ENCODE data around the gene NAPB.

The NAPB gene

DNA sequence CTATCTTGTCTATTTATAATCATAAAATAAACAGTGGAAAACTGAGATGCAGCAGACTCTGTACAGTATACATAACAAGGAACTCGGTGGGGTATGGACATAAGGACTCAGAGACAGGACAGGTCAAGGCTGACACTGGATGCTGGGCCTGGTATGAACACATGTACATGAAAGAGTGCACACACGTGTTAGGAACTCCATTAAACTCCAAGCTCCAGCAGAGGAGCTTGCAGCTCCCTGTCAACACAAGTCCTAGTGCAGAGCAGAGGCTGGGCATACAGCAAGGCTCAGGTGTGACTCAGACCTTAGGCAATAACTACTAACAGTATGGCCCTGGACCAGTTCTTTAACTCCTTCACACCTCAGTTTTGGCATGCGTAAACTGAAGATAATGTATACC lies 17.1 kb downstream of the NAPB start:
- DNase-seq (ENCODE audit: low spot score), result peak; percentile 16

DNA sequence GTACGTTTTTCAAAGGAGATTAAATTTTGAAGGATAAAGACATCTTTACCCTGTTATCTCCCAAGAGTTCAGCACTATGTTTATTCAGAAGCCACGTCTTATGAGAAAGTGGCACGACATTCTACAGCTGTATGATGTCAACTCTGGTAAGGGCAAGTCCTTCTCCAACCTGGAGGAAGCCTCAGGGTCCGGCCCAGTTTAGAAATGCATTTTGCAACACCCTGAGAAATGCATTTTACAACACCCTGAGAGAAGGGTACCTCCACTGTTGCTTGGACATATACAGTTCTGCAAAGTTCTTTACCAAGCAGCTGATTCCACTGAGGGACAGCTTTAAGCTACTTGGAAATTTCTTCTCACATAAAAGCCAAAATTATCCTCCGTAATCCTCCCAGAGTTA lies 17.5 kb downstream of the NAPB start:
- no peak for DNase-seq (ENCODE audit: low spot score)

DNA sequence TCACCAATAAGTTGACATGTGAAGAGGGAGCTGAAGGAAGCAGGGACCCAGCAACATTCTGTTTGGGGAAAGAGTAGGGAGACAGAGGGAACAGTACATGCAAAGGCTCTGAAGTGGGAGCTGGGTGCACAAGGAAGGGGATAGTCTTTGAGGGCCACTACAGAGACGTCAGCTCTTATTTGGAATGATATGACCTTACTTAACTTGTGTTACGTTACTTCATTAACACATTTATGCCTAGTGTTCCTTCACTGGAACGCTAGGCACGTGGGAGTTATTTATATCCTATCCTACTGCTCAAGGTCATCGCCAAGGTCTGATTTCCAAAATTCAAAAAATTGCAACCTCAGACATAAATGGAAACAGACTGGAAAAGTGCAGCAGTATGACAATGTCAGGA lies 20.2 kb downstream of the NAPB start:
- no peak for DNase-seq (ENCODE audit: low spot score)

DNA sequence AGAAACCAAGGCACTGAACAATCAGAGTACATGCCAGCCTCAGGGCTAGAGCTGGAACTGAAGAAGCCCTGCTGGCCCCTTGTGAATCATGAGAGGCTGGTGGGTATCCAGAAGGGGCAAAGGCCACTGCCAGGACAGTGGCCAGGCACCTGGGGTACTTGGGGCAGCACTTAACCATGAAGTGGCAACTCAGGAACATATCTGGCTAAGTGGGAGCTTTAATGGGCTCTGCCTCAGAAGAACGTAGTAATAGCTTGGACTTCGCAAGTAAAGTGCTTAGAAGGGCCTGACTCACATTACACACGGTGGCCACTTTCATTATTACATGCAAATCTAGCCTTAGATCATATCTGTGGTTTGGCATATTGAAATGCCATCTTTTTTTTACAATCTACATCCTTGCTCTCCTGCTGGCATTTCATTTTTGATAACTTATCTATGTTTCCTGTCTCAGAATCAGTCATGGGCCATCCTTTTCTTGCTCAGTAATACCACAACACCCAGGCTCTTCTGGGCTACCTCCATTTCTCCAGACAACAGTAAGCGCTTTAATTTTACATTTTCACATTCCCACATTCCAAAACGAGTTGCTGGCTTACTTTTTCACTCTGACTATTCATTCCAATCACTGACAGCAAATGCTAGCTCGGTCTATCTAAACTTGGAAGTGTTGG lies 21.6 kb downstream of the NAPB start:
- DNase-seq (ENCODE audit: low spot score), result peak; percentile 27

- DNase-seq (ENCODE audit: low spot score), result no peak
These were observed 23.3 kb downstream of the NAPB start for GRCh38 chr20:23397961-23398360.

DNA sequence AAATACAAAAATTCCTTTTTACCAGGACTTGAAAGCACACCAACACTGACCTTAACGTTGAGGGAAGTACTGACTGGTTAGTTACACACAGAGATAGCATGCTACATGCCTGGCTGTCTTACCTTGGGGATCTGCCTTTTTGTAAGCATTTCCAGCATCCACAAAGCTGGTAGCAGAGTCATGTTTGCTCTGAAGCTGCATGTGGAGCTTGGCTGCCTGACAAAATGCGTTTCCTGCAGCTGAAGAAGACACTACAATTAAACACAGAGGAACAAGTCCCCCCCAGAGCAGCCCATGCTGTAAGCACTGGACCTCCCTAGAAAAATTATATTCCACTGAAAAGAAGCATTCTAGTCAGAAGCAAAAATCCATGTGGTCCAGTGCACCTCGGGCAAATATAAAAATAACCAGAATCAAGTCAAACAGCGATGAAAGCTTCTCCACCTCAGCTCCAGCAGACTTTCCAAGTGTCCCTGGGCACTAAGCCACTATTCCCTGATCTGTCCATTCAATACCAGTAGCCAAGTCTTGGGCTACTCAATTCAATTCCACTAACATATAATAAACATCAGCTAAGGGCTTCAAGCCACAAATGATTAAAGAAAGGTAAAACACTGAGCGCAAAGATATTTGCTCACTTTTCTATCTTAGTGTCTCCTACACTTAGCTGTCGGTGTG lies 24.2 kb downstream of the NAPB start:
- no peak for DNase-seq (ENCODE audit: low spot score)

GRCh38 chr20:23393996-23394775 lies 27.1 kb downstream of the NAPB start:
- no peak for DNase-seq (ENCODE audit: low spot score)

DNA sequence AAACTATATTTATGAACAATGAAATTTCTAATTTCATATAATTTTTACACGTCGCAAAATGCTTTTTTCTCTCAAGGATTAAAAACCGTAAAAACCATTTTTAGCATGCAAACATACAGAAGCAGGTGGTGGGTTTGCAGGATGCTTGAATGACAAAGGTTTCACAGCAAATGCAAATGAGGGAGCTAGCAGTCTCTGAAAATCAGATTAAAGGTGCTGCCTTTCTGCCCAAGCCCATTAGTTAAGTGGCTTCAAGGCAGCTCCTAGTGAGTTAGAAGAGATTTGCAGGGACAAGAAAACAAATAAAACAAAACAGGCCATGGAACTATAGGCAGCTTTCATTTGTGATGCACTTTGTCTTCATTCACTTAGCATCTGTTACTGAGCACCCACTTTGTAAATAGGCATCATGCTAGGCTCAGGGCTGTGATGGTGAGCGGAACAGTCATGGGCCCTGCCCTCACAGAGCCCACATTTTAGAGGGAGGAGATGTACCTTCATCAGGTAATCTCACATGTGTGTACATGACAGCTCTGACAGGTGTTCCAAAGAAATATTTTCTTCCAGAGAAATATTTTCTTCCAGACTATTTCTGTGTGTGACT lies 29.5 kb downstream of the NAPB start:
- DNase-seq (ENCODE audit: low spot score), result no peak

DNA sequence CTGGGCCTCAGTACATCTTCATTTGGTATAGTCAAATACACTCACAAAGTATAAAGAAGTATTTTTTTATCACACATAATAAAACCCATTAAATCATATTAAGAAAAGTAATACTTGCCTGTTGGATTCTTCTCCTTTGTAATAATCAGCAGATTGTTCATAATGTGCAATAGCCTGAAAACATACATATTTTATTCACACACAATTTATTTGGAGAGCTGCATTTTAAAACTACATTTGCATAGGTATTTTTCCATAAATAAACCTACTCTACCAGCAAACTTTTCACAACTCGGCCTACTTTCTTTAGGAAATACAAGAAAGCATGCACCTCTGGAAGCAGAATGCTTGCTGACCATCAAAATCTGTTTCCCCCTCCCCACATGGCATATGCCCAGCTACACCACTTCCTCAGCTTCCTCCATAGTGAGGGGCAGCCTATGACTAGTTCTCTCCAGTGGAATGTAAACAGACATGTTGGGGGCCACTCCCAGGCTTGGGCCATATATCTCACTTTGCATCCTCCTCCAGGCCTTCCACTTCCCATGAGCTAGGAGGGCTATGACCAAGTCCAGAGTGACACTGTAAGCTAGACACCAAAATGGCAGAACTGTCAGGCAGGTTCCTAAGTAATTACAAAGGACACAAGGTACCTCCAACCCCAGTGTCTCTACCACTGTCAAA lies 31.1 kb downstream of the NAPB start:
- no peak for DNase-seq (ENCODE audit: low spot score)

DNA sequence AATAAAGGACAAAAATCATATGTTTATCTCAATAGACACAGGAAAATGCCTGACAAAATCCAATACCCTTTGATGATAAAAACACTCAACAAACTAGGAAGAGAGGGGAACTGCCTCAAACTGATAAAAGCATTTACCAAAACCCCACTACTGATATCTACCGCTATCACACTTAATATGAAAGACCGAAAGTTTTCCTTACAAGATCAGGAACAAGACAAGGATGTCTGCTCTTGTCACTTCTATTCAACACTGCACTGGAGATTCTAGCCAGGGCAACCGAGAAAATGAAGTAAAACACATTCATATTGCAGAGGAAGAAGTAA lies 34.2 kb downstream of the NAPB start:
- no peak for DNase-seq (ENCODE audit: low spot score)

DNA sequence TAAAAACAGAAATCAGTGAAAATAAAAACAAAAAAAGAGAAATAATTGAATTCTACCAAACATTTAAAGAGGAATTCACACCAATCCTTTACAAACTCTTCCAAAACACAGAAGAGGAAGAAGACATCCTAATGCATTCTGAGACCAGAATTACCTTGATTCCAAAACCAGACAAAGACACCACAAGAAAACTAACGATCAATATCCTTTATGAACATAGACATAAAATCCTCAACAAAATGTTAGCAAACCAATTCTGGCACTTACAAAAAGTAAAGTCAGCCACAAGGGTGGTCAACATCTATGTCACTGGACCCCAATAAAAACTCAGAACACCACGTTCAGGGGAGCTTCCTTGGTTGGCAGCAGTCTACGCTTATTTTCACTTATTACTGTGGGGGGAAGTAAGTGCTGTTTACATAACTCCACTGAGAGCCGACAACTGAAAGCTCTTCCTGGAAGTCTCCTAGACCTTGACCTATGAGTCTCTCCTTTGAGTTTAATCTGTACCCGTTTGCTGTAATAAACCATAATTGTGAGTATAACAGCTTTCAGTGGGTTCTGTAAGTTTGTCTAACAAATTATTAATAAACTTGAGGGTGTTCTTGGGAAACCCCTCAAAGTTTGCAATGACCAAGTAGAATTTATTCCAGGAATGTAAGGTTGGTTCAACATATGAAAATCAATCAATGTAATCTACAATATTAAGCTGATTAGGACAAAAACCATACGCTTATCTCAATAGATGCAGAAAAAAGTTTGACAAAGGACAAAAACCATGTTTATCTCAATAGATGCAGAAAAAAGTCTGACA lies 34.8 kb downstream of the NAPB start:
- no peak for DNase-seq (ENCODE audit: low spot score)

DNA sequence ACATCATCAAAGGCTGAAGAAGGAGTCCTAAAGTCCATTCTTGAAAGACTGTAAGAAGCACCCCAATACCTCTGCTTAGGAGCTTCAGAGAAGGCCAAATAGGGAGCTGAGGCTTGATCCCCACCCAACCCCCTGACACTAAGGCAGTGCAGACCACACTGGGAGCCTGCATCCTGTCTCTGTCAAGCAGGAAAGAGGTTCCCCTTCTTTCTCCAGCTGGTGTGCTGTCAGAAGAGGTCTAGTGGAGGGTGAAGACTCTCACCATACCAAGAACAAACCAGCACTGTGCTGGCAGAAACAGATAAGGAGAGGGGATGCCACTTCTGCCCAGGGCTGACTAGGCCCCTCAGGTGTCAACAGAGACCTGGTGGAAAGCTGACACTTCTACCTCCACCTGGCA lies 39.4 kb downstream of the NAPB start:
- DNase-seq (ENCODE audit: low spot score), result no peak

- no peak for DNase-seq (ENCODE audit: low spot score)
These were observed 41.5 kb downstream of the NAPB start for GRCh38 chr20:23379772-23380171.

DNA sequence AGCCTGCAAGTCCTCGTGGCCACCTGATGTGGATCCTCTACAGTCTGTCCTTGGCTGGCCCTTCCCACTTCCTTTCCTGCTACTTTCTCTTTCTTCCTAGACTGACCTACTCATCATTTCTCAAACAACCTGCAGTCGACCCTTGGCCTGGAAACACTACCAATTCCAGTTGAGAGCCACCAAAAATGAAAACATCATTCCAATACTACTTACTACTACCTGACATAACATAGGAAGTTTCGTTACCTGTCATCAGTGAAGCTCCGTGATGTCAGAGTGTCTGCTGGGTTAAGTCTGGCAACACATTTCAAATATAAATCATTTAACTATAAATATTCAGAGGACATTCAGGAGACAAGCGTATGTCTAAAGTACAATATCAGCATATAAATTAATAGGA lies 45.5 kb downstream of the NAPB start:
- DNase-seq (ENCODE audit: low spot score), result no peak

- DNase-seq (ENCODE audit: low spot score), result no peak
These were observed 46.8 kb downstream of the NAPB start for GRCh38 chr20:23374441-23374840.

GRCh38 chr20:23371496-23371895 lies 49.8 kb downstream of the NAPB start:
- DNase-seq (ENCODE audit: low spot score), result no peak

DNA sequence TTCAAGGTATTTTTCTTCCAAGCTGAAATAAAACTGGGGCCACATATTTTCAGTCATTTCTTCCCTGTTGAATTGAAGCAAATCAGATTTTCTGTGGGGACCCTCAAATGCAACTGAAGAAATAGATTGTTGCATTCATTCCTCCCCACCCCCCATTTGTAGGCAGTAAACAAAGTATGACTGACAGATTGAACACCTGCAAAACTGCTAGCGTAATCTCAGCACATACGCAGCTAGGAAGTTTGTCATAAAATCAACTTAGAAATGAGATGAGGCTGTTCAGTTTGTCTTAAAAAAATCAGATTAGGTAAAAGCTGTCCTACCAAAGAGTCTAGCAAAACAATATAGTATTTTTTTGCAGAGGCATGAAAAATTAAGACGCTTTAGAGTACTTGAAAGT lies 50.4 kb downstream of the NAPB start:
- DNase-seq (ENCODE audit: low spot score), result no peak

DNA sequence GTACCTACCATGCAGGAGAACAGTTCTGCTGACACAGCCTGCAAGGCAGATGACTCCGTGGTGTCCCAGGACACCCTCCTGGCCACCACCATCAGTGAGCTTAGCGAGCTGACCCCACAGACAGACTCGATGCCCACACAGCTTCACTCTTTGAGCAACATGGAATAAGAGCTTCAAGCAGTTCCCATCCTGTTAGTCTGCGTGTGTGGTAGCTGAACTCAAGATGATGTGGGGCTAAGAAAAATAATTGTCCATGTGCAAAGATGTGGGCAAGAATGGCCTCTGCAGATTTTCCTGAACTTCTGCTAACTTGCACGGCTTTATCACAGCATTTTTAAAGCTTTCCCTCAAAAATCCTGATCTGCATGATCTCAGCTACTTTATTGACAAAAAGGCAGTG lies 51.0 kb downstream of the NAPB start:
- no peak for DNase-seq (ENCODE audit: low spot score)

DNA sequence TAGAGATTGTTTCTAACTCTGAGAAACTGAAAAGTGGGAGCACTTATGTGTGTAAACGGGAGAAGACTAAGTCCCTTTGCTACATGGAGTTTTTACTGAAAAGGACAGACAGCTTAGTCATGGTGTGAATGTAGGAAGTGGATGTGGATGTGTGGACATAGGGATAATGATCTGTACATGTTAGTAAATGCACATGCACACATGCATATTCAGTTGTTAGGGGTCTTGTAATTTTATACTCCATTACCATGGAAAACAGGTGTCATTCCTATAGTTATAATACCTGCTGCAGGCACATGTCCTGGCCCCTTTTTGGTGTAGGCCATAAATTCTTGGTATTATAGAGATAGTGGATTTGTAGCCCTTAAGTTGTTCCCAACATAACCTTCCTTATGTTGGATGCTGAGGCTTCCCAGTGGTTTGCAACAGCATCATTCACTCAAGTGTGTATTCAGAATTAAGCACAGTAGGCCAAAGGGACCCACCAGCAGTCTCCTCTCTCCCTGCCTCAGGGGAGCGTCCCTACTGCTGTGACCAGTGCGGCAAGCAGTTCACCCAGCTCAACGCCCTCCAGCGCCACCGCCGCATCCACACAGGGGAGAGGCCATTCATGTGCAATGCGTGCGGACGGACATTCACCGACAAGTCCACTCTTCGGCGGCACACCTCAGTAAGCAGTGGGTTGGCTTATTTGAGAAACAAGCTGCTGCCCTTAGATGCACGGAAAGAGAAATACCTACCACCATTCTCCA lies 52.0 kb downstream of the NAPB start:
- DNase-seq (ENCODE audit: low spot score), result no peak

- DNase-seq (ENCODE audit: low spot score), result no peak
These were observed 52.8 kb downstream of the NAPB start for GRCh38 chr20:23368316-23369071.
